ENCODE results near the gene SLC19A1. TPM values are rescaled to one million over a fixed set of nuclear protein-coding genes. Genes with fewer than 3 reads are reported as not detected.

Gene SLC19A1
- total RNA-seq, 4 donors from 2014 or later: 10.7 to 70.8 (median 30.5) TPM

- no peaks in the 10 kb centered on the region for H3K27me3 ChIP-seq
- peak overlapping the region in 1 of 4 donors; percentile 13 for H3K27ac ChIP-seq
- DNase-seq: no peak
- TF ChIP-seq, protein P1, sequence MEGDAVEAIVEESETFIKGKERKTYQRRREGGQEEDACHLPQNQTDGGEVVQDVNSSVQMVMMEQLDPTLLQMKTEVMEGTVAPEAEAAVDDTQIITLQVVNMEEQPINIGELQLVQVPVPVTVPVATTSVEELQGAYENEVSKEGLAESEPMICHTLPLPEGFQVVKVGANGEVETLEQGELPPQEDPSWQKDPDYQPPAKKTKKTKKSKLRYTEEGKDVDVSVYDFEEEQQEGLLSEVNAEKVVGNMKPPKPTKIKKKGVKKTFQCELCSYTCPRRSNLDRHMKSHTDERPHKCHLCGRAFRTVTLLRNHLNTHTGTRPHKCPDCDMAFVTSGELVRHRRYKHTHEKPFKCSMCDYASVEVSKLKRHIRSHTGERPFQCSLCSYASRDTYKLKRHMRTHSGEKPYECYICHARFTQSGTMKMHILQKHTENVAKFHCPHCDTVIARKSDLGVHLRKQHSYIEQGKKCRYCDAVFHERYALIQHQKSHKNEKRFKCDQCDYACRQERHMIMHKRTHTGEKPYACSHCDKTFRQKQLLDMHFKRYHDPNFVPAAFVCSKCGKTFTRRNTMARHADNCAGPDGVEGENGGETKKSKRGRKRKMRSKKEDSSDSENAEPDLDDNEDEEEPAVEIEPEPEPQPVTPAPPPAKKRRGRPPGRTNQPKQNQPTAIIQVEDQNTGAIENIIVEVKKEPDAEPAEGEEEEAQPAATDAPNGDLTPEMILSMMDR (IDR thresholded peaks at IDR 0.05): no peak
- TF ChIP-seq POLR2A (IDR thresholded peaks at IDR 0.05): no peak
- no peaks in the 10 kb centered on the region for H3K36me3 ChIP-seq
- peaks cover 0 to 4% (median 0%) of the 10 kb centered on the region in 4 donors for H3K4me1 ChIP-seq
- H3K9me3 ChIP-seq: no peaks in the 10 kb centered on the region
- no peak overlapping the region for H3K4me3 ChIP-seq
Measured at GRCh38 chr21:45450423-45451090, 91.7 kb downstream of the SLC19A1 start.

DNA sequence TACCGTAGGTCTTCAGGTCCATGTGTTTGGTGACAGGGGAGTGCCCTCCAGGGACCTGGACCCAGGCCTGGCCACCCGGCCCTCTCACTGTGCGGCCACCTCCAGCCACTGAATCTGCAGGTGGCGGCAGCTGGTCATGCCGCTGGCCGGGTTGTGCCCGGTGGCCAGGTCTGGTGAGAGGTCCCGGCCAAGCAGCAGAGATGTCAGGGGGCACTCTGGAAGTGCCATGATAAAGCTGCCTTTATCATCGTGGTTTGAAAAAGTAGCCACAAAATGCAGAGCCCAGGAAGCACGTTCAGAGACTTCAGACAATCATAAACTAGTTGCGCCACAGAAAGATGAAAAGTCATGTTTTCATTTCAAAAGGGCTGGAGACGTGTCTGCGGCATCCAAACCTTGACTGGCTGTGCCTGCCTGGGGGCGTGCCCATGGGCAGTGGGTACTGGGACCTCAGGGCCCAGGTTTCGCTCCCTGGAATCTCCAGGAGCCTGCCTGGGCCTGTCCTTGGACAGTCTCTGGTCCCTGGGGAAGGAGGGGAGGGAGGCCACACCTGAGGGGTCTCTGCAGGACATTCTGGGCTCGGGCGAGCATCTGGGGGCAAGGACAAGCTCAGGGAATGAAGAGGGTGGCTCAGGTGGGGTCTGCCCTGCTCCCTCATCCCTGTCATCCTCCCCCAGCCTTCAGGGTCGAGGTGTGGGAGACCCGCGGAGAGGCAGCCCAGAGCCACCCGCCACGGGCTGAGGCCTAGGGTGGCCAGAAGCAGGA is 92.4 kb downstream of the SLC19A1 start:
- TF ChIP-seq, protein P1 (IDR thresholded peaks at IDR 0.05): no peak
- no peak for TF ChIP-seq POLR2A (IDR thresholded peaks at IDR 0.05)
- H3K27me3 ChIP-seq: no peaks in the 10 kb centered on the region
- DNase-seq: no peak
- no peak overlapping the region for H3K27ac ChIP-seq
- no peaks in the 10 kb centered on the region for H3K36me3 ChIP-seq
- no peak overlapping the region for H3K4me3 ChIP-seq
- no peaks in the 10 kb centered on the region for H3K9me3 ChIP-seq
- H3K4me1 ChIP-seq: peaks cover 0 to 1% (median 0%) of the 10 kb centered on the region in 4 donors

GRCh38 chr21:45448810-45449657 is 93.2 kb downstream of the SLC19A1 start:
- no peaks in the 10 kb centered on the region for H3K36me3 ChIP-seq
- no peak overlapping the region for H3K4me3 ChIP-seq
- no peaks in the 10 kb centered on the region for H3K4me1 ChIP-seq
- H3K9me3 ChIP-seq: no peaks in the 10 kb centered on the region
- no peaks in the 10 kb centered on the region for H3K27me3 ChIP-seq
- no peak for DNase-seq
- TF ChIP-seq, protein P1 (IDR thresholded peaks at IDR 0.05): no peak
- TF ChIP-seq POLR2A (IDR thresholded peaks at IDR 0.05): no peak
- H3K27ac ChIP-seq: no peak overlapping the region

DNA sequence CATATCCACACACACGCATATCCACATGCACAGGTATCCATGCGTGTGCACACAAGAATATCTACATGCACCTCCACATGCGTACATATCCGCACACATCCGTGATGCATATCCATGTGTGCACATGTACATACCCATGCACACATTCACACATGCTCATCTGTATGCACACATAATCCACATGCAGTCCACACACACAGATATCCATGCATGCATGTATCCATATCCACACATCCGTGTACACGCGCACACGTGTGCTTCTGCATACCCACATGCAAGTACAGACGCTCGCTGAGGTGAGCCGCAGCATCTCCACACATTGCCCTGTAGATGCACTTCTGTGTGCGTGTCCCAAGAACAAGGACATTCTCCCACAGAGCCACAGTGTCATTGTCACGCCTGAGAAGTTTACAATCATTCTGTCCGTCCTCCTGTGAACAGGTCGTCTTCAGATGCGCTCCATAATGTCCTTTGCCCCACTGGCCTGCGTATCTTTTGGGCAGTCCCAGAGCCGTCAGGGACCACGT is 93.9 kb downstream of the SLC19A1 start:
- no peaks in the 10 kb centered on the region for H3K36me3 ChIP-seq
- H3K9me3 ChIP-seq: no peaks in the 10 kb centered on the region
- no peaks in the 10 kb centered on the region for H3K4me1 ChIP-seq
- DNase-seq: no peak
- no peak overlapping the region for H3K27ac ChIP-seq
- no peaks in the 10 kb centered on the region for H3K27me3 ChIP-seq
- TF ChIP-seq POLR2A (IDR thresholded peaks at IDR 0.05): no peak
- TF ChIP-seq, protein P1 (IDR thresholded peaks at IDR 0.05): no peak
- H3K4me3 ChIP-seq: peak overlapping the region in 1 of 4 donors; percentile 6

Small RNA genes lying within 50 kb of the gene (small RNA-seq; reads per million reads assigned to genes)
- 0 to 0.12 reads per million in 2 donors for gene MIR6815

Other genes starting within 250 kb of the SLC19A1 start
- gene COL18A1, start 137.3 kb downstream of the SLC19A1 start, total RNA-seq: 10 to 100 TPM; 18.6 to 85.0 (median 33.0) TPM
- gene PCBP3, start 101.3 kb upstream of the SLC19A1 start, total RNA-seq: 1 to 10 TPM in 3 of 4 donors, not detected in 1; 1.1 to 6.0 (median 4.4) TPM

All from Peyer's patch (tissue), 4 donors.